Fibroblast of skin of back (primary cell): Measurements from ENCODE around the gene AIFM3.

ENCODE experiments used
- DNase-seq: peaks from one replicate; pipeline ENCODE4 v3.0.0-alpha.2; 2013

The AIFM3 gene

DNA sequence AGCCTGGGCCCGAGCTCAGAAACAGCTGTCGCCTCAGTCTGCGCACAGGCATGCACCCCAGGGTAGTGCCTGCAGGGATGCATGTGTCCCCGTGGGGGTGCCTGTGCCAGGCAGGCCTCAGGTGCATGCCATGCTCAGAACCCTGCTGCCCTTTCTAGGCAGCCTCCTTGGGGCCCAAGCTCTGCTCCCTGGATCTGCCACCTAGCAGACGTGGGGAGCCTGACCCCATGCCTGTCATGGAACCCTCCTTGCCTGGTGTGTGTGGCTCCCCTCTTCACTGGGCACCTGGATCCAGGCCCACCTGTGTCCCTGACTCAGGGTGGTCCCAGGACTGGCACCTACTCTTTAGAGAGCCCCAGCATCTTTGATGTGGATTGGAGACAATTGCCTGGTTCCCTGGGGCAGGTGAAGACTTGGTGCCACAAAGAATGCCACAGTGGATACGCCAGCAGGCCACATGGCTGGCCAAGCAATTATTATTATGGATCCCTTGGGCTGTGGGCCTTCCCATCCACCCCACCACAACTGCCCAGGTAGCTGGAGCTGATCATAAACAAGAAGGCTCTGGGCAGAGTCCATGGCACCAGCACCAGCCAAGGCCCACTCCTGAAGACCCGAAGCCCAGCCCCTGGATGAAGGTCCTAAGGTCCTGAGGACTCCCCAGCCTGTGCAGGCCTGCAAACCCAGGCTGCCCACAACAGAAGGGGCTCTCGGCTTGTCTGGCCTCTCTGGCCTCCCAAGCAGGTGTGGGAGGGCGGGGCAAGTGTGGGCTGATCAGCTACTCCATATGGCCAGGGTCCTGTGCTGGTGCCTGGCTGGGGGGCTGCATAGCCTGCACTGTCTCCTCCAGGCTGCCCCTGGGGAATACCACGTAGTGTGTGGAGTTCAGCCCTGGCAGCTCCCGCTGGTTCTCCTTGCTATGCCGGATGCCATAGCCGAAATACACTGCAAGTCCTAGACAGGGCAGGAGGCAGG, 61.5 kb downstream of the AIFM3 start:
- DNase-seq = no peak

DNA sequence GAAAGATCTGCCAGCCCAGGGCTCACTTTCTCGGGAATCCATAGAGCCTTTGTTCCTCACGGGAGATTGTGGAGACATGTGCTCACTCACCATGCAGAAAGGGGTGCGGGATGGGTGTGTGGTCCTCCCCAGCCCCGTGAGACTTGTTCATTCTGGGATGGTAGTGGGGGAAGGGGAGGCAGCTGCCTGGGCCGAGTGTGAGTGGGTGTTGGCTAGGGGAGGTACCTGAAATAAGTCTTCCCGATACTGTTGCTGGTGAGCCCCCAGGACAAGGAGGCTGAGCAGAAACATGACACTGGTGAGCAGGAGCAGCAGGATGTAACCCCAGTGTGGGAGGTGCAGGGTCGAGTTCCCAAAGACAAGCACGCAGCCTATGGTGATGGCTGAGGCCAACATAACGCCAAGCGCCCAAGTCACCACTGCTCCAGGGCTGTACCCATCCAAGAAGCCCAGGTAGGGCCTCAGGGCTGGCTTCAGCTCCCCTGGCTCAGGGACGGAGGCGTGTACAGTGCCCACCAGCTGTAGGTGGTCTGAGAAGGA, 62.5 kb downstream of the AIFM3 start:
- DNase-seq = no peak

DNA sequence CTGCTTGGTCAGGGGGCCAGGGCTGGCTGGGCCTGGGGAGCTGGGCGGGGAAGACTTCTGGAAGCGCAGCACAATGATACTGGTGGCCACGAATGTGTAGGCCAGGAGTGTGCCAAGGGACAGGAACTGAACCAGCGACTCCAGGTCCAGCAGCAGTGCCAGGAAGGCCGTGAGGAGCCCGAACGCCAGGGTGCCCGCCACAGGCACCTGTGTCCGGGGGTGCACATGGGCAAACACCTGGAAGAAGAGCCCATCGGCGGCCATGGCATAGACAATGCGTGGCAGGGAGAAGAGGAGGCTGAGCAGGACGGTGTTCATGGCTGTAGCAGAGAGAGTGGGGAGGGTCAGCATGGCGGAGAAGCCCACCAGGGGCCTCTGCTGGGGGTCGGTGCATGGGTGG, 63.0 kb downstream of the AIFM3 start:
- no peak for DNase-seq
